Prostate gland (tissue), 2 donors: ENCODE data around the gene PDXDC1.
"Not testable (repeated sequence)": the region's sequence is repeated elsewhere in the genome, so short reads cannot be mapped to it uniquely, and the experiment has no call there.

Experiments
- POLR2A ChIP-seq: fragments of 450-650 bp; IDR thresholded peaks from one replicate; pipeline ENCODE4 v1.6.1; 2016; ENCODE audit warnings: antibody characterized with exemption, mild to moderate bottlenecking
- POLR2AphosphoS5 ChIP-seq: sonication (generic); formaldehyde crosslinking; IDR thresholded peaks from one replicate; pipeline ENCODE4 v1.6.1; 2017; ENCODE audit warnings: antibody characterized with exemption
- TF ChIP-seq, protein P1 (sequence below), 4 experiments: fragments of 200-600 bp in 2 of 4; fragments of 450-650 bp in 2 of 4; sonication (generic) in 2 of 4; IDR thresholded peaks; 1 replicate in 3 of 4; 2 replicates in 1 of 4; pipeline ENCODE4 v1.5.1; 2016 to 2019; ENCODE audit warnings: antibody characterized with exemption in 4 of 4, mild to moderate bottlenecking in 2 of 4, moderate library complexity in 2 of 4

DNA sequence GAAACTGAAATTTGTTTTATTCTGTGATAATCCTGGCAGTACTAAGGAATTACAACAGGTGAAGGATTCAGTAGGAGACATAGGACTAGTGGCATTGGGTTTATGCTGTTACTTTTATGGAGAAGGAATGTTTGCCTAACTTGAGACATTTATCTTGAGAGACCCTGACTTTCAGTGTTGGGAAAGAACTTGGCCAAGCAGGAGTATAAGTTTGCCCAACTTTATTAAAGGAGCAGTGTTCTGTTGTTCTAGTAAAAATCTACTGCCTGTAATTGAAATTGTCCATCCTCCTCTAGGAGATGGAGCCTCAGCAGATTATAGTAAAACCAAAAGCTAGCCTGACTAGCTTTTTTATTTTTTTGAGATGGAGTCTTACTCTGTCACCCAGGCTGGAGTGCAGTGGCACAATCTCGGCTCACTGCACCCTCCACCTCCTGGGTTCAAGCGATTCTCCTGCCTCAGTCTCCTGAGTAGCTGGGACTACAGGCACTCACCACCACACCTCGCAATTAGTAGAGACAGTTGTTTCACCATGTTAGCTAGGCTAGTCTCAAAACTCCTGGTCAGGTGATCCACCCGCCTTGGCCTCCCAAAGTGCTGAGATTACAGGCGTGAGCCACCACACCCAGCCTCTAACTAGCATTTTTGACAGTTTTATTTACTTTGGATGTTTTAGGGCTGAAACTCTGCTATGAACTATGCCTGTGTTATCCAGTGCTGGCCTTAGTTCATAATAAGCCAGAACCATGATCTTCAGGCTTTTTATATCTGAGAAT, 30.7 kb downstream of the PDXDC1 start:
- TF ChIP-seq POLR2A, POLR2AphosphoS5: not testable (repeated sequence)
- TF ChIP-seq, protein P1, sequence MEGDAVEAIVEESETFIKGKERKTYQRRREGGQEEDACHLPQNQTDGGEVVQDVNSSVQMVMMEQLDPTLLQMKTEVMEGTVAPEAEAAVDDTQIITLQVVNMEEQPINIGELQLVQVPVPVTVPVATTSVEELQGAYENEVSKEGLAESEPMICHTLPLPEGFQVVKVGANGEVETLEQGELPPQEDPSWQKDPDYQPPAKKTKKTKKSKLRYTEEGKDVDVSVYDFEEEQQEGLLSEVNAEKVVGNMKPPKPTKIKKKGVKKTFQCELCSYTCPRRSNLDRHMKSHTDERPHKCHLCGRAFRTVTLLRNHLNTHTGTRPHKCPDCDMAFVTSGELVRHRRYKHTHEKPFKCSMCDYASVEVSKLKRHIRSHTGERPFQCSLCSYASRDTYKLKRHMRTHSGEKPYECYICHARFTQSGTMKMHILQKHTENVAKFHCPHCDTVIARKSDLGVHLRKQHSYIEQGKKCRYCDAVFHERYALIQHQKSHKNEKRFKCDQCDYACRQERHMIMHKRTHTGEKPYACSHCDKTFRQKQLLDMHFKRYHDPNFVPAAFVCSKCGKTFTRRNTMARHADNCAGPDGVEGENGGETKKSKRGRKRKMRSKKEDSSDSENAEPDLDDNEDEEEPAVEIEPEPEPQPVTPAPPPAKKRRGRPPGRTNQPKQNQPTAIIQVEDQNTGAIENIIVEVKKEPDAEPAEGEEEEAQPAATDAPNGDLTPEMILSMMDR (IDR thresholded peaks at IDR 0.05), result not testable (repeated sequence)
